HG03108 (cell line): Measurements from ENCODE around the gene GPR158.

Source experiments
- ATAC-seq: cut with Tn5 transposase; IDR thresholded peaks from one replicate; pipeline ENCODE4 v1.9.1; 2021; ENCODE audit warnings: moderate library complexity; ENCODE audit not compliant: unreplicated experiment

The GPR158 gene

GRCh38 chr10:25492680-25493079 is 317.9 kb downstream of the GPR158 start:
- no peak for ATAC-seq

- no peak for ATAC-seq
Measured at GRCh38 chr10:25493122-25493893, 318.5 kb downstream of the GPR158 start.

- no peak for ATAC-seq
Measured at GRCh38 chr10:25497246-25497645, 322.4 kb downstream of the GPR158 start.

- no peak for ATAC-seq
Measured at GRCh38 chr10:25498645-25499044, 323.8 kb downstream of the GPR158 start.

GRCh38 chr10:25501912-25502311 is 327.1 kb downstream of the GPR158 start:
- no peak for ATAC-seq

GRCh38 chr10:25502453-25502852 is 327.7 kb downstream of the GPR158 start:
- ATAC-seq, result no peak

- no peak for ATAC-seq
Measured at GRCh38 chr10:25504306-25504705, 329.5 kb downstream of the GPR158 start.

- ATAC-seq, result no peak
Measured at GRCh38 chr10:25504838-25505237, 330.0 kb downstream of the GPR158 start.

GRCh38 chr10:25505466-25505865 is 330.7 kb downstream of the GPR158 start:
- ATAC-seq, result no peak

GRCh38 chr10:25506821-25507335 is 332.1 kb downstream of the GPR158 start:
- no peak for ATAC-seq

- no peak for ATAC-seq
Measured at GRCh38 chr10:25508112-25508815, 333.5 kb downstream of the GPR158 start.

- ATAC-seq, result no peak
Measured at GRCh38 chr10:25509151-25509550, 334.4 kb downstream of the GPR158 start.

GRCh38 chr10:25522294-25522693 is 347.5 kb downstream of the GPR158 start:
- no peak for ATAC-seq

GRCh38 chr10:25522946-25523608 is 348.3 kb downstream of the GPR158 start:
- ATAC-seq, result no peak

GRCh38 chr10:25530306-25530705 is 355.5 kb downstream of the GPR158 start:
- ATAC-seq, result no peak

- no peak for ATAC-seq
Measured at GRCh38 chr10:25531457-25532061, 356.8 kb downstream of the GPR158 start.

GRCh38 chr10:25532213-25532612 is 357.4 kb downstream of the GPR158 start:
- no peak for ATAC-seq

GRCh38 chr10:25536027-25536426 is 361.2 kb downstream of the GPR158 start:
- ATAC-seq, result no peak

- no peak for ATAC-seq
Measured at GRCh38 chr10:25547382-25547781, 372.6 kb downstream of the GPR158 start.

GRCh38 chr10:25552283-25552919 is 377.6 kb downstream of the GPR158 start:
- no peak for ATAC-seq

GRCh38 chr10:25555865-25556264 is 381.1 kb downstream of the GPR158 start:
- no peak for ATAC-seq
